ENCODE results near the gene WHRN.

WHRN gene

DNA sequence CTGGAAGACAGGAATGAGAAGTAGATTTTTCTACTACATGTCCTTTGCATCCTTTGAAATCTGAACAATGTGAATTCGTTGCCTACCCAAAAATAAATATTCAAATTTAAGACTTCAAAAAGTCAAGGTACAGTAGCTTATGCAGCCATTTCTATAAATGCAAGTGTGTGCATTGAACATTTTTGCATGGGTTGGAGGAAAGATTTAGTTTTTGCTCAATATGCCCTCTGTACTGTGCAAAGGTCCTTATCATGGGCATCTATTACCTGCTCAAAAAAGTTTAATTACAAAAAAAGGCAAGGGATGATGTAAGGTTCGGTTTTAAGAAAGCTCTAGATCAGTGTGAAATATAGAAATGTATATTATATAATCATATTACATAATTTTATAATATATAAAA, 140.1 kb downstream of the WHRN start:
- no peak for DNase-seq (ENCODE audit: low spot score)

DNA sequence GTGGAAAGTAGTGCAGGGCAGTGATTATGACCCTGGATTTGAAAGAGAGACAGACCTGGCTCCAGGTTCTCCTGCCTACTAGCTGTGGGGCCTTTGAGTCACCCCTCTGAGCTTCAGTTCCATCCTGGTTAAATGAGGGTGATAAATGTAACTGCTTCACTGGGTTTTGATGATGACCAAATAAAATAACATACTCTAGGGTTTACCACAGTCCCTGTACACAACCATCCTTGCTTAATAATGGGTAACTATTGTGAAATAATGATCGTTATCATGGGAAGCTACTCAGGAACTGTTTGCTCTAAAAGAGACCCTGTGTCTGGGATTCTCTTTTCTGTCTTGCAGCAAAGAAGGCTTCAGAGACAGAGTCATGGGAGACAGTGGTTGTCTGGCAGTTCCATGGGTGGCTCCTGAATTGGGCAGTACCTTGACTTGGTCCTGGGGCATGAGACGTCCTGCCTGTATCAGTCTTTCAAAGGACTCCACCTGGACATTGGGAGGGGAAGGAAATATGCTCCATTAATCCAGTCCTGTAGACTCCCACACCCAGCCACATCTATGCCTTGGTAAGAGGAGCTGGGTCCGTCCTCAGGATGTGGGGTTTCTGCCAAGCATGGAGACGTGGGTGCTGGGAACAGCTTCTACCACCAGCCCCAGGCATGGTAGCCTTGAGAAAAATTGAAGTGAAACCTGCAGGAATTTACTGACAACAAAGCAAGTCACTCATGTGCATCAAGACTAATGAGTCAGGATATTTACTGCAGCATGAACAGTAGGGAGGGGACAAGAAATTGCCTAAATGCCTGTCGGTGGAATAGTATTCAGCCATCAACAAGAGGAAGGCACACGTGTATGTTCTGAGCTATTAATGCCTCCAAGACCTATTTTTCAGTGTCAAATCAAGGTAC, 140.9 kb downstream of the WHRN start:
- DNase-seq (ENCODE audit: low spot score): no peak

DNA sequence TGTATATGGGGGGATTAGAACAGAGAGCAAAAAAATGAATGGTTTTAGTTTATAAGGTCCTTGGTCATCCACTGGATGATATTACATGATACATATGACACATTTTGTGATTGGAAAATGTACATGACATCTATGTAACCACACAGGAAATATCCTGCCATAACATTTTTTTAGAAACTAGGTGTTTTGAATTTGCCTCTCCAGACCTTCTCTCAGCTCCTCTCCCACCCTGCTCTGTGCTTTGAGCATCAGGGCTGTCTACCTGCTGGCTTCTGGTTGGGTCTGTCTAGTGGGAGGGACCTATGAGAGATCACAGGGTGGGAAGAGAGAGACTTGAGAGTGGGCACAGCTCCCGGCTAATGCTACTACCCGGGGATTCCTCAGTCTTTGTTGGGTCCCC, 141.8 kb downstream of the WHRN start:
- DNase-seq (ENCODE audit: low spot score): no peak

DNA sequence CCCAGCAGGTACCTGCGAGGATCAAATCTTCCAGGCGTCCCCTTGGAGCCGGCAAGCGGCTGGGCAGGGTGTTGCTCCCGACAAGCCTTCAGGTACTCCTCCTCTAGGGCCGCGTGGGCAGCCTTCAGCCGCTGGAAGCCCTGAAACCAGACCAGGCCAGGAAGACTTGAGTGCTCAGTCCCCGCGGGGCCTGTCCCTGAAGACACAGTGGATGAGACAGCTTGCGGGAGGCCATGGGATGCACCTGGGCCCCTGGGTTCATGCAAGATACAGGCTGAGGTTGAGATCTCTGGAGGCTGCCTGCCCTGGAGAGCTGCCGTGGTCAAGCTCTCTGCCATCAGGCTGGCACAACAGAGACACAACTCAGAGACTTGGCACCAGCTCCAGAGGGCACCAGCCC, 142.9 kb downstream of the WHRN start:
- DNase-seq (ENCODE audit: low spot score): no peak

DNA sequence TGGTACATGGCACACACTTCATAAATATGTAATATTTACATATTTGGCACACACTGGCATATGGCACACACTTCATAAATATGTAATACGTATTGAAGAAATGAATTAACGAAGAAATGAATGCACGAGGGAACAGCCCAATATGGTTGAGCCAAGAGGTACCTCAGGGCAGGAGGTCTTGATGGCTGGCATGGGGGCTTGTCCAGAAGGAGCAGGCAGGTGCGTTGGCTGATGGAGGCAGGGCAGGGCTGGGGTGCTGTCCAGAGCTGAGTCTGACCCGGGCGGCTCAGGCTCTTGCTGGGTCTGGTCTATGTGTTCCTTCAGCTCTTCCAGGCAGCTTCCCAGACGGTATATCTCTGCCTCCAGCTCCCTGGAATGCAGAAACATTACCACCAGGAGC, 143.7 kb downstream of the WHRN start:
- no peak for DNase-seq (ENCODE audit: low spot score)

DNA sequence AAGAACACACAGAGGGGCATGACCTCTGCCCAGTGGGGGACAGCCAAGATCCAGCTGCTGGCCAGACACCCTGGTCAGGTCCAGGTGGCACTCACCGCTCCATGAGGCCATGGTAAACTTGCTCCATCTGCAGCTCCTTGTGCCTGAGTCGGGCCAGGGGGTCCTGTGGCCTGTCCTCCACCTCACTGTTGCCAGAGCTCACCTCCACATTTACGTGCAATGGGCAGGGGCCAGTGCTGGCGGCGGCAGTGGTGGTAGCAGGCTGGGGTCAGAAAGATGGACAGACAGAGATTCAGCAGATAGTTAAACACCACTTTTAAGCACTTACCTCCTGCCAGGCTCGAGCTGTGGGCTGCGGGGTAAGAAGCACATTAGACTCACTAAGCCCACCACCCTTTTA, 145.5 kb downstream of the WHRN start:
- DNase-seq (ENCODE audit: low spot score): no peak

DNA sequence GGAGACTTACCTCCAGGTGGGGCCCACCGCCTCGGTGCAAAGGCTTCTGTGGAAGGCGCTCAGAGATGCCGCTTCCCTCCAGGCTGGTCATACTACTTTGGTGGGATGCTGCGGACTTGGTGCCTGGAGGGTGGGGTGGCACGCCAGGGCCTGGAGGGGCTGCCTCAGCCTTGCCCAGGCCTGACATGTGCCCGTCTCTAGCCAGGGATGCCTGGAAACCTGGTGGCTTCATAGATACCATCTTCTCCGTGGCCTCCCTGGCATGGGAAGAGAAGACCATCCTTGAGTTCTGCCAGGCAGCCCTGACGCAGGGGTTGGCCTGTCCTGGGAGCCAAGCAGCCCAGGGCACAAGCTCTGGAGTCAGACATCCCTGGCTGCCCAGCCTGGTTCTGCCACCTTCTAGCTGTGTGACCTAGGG, 147.4 kb downstream of the WHRN start:
- DNase-seq (ENCODE audit: low spot score): no peak

DNA sequence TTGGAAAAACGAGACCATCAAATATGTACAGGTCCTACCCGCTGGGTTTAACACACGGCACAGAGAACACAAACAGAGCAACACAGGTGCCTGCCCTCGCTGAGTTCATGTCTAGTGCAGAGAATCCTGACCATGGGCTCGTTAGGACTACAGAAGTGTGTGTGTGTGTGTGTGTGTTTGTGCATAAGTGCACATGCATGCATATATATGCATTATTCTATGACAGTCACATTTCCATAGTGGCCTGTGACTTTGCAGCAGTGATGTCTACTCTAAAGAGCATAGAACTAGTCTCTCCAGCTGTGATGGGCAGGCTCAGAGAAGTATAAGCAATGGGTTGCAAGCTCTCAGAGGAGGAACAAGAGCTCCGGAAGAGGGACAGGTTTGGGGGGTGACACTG, 147.9 kb downstream of the WHRN start:
- no peak for DNase-seq (ENCODE audit: low spot score)

DNA sequence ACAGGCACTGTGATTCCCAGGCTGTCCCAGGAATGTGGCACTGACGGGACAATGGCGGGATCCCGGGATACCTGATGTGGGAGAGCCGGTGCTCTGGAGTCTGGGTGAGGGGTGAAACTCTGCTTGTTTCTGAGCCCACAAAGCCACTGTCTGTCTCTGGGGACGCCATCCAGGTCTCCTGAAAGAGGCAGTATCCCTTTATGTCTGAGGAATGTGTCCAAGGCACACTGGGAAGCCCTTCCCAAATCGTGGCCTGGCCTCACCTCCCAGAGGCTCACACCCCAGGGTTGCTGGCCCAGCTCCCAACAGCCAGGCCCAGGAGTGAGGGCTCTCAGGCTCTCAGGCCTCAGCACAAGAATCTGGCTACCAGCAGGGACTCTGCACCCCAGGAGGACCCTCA, 148.5 kb downstream of the WHRN start:
- no peak for DNase-seq (ENCODE audit: low spot score)

DNA sequence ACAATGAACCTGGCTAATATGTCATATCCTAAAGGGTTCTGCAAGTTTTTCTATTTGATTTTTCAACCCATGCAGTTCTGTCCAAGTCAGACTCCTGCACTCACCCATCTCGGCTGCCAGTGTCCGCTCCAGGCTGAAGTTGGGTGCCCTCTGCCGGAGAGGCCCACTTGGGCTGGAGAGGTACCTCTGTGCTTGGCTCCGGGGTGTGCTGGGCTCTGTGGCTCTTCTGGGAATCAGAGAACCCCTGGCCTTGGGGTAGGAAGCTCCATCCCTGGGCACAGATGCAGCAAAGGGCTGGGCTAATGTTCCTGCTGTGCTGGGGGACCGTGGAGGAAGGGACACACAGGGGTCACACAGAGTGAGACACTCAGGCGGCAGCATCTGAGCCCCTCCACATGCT, 149.5 kb downstream of the WHRN start:
- DNase-seq (ENCODE audit: low spot score): no peak
